ENCODE data around the gene RBMS1.

RBMS1 gene

GRCh38 chr2:160493227-160494028, at the start of gene RBMS1:
RBMS1 (minus strand) TSS chr2:160493807; CDS start chr2:160493363, 444 bp downstream.
- DNase-seq, result peak; percentile 71

DNA sequence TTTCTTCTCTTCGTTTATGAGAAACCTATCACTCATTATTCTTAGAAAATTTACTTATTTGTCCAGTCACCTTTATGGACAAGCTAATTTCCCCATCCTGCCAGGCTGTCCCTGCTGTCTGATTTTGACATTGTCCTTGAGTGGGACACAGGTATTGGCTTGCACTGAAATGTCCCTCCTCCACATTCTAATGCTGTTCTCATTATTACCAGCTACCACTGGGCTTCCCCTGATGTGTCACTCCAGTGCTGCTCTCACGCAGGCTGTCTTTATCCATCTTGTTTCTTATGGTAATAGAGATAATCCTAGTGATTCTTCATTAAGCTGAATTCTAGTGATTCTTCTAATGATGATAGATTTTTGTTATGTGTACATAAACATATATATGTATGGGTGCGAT, 48.1 kb upstream of the RBMS1 start:
- no peak for DNase-seq

- no peak for DNase-seq
Measured at GRCh38 chr2:160538559-160539355, 45.1 kb upstream of the RBMS1 start.

DNA sequence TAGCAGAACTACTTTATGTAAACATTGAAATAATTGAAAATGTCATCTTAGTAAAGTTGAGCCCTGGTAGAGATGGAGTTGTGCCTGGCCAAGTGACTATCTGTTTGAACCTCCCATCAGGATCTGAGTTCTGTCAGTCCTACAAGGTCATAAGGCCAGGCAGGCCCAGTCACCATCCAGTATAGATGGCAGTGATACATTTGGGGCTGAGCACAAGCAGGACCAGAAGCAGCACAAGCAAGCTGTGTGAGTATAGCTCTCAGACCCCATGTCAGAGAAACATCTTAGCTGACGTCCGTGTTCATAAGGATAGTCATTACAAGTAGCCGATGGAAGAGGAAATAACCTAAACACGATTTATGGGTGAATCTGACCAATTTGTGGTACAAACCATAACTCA, 44.5 kb upstream of the RBMS1 start:
- no peak for DNase-seq

GRCh38 chr2:160534996-160535395, 41.4 kb upstream of the RBMS1 start:
- no peak for DNase-seq

- no peak for DNase-seq
Measured at GRCh38 chr2:160534249-160534648, 40.6 kb upstream of the RBMS1 start.

DNA sequence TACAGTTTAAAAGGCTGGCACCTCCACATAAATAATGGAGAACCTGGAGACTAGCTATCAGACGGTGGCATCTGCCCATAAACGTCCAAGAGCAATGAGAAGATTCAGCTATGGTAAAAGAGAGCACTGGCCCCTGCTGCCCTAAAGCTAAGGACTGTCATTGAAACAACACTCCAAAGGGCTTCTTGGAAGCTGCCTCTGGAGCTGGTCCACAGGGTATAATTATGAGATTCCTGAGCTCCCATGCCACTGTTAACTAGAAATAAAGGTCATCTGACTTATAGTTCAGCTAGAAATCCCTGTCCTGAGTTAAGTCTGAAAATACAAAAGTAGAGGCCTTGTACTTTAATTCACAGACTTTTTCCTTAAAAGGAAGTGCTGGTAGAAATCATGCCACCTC, 39.9 kb upstream of the RBMS1 start:
- no peak for DNase-seq

DNA sequence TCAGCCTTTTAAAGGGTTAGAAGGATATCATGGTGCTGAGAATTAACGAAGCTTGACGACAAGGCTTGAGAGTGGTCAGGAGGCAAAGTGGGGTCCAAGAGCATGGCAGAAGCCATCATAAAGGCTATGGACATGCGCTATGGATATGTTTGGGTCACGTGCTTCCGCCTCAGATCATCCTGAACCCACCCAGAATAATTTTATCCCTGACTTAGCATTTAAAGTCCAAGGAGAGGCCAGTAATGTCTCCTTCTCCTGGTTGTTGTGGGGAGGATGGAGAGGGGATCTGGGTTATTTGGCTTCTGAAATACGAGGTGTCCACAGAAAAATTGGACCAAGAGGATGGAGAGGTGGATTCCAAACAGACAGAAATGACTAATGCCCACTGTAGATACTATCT, 38.8 kb upstream of the RBMS1 start:
- no peak for DNase-seq

DNA sequence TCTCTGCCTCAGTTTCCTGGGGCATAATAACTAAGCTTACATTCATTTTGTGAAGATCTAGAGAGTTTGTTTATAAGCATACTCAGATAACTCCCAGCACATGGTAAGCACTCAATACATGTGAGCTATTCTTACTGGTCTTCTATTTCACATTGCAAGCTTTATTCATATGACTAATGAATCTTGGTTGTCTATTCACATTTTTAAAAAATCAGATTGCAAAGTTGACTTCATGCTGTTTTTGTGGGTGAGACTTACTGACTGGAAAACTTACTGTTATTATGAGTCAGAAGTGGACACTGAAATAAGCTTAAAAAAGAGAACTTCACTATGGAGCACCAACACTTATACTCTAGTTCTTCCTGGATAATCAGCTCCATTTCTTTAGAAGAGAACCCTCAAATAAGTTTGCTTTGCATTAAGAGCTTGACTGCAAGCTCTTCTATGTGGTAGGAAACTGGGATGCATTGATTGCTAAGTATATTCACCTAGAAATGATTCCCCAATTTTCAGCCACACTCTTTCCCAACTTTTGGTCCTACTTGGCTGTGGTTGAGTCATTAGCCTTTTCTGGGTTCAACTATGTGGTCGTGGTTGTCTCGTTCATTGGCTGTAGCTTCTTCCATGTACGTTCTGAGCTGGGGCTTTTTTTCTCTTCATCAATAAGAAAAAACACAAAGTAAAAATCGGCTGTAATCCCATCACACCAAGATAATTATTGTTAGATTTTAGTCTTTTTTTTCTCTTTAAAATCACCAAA, 29.5 kb upstream of the RBMS1 start:
- DNase-seq, result no peak

DNA sequence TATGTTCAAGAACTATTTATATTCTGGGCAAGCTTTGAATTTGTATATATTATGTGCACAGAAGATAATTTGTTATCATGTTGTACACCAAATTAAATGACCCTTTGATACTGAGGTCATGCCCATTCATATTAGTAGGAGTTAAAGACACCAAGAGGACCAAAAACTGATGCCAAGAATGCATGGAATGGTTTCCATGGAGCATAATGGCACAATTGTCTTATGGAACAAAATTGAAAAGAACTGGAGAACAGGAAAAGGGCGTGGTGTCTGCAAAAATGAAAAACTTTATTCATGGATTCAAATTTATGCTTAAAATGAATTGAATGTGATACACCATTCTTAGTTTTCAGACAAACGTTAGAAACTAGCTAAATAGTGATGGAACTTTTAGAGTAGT, 24.1 kb upstream of the RBMS1 start:
- DNase-seq, result no peak

GRCh38 chr2:160516547-160517365, 23.1 kb upstream of the RBMS1 start:
- no peak for DNase-seq

DNA sequence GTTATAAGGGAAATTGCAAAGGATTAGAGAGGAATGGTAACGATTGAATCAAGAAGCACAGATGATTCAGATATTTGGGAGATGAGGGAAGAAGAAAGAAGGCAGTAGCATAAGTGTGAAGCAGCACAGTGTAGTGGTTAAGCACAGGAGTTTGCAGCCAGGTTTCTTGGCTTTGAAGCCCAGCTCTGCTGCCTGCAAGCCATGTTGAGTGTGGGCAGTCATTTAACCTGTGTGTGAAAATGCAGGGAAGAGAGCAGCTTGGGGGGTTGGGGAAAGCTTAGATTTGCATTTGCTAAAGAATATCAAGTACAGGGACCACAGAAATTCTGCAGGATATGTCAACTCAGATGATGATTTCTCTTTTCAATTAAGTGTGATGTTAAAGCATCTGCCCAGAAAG, 21.5 kb upstream of the RBMS1 start:
- no peak for DNase-seq

DNA sequence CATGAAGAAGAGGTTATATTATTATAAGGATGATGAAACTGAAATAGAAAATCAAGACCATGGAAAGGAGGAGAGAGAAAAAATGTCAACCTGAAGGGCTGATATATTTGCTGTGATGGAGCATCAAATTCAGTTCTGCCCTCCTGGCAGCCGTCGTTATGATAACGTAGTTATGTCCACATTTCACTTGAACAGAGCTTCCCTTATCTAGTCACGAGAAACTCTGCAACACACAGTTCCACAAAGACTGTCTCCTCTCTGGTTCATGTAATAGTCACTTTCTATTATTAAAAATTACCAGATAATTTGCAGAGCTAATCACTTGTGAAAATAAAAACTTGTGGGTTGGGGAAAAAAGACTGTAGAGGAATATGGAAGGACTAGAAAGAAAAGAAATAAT, 19.5 kb upstream of the RBMS1 start:
- DNase-seq, result no peak

DNA sequence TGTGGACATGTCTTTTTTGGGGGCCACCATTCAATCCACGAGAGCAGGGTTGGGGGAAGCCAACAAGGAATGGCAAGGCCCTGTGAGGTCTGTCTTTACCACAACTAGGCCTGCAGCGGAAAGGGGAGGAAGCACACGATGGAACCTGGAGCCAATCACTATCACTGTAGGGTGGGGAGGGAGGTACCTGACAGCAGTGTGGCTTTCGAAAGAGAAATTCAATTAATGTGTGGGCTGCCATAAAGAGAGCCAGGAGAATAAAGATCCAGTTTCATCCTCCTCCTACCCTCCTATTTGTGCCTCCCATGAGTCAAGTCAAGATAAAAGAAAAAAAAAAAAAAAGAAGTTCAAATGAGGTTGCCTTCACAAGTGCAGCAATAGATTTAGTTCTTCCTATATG, 18.9 kb upstream of the RBMS1 start:
- no peak for DNase-seq

DNA sequence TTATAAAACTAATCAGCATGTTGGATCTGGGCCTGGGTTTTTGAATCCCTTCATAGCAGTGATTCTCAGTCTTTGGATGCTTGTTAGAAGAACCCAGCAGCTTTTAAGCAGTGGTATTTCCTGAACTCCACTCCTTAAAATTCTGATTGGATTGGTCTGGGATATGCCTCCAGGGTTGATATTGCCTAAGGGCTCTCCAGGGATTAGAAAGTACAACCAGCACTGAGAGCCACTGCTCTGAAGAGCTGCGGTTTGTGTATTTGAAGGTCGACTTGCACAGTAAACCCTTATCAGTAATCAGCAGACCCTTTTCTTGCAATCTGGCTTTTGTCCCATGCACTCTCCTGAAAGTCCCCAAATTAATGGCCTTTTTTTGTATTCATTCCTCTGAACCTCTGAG, 17.0 kb upstream of the RBMS1 start:
- no peak for DNase-seq

GRCh38 chr2:160509016-160509415, 15.4 kb upstream of the RBMS1 start:
- DNase-seq, result no peak

- no peak for DNase-seq
Measured at GRCh38 chr2:160507464-160507863, 13.9 kb upstream of the RBMS1 start.

DNA sequence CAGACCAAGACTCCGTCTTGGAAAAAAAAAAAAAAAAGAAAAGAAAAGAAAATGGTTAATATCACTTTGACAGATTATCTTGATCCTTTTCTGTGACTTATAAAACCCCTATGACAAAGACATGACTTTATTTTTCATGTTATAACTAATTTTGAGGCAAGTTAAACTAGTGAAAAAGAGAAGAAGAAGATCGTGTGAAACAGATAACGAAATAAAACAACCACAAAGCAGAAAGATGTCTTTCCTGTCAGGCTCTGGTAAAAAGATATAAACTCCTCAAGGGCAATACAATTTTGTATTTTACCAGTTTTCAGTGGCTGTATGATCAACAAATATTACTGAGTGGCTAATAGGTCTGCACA, 13.4 kb upstream of the RBMS1 start:
- no peak for DNase-seq

DNA sequence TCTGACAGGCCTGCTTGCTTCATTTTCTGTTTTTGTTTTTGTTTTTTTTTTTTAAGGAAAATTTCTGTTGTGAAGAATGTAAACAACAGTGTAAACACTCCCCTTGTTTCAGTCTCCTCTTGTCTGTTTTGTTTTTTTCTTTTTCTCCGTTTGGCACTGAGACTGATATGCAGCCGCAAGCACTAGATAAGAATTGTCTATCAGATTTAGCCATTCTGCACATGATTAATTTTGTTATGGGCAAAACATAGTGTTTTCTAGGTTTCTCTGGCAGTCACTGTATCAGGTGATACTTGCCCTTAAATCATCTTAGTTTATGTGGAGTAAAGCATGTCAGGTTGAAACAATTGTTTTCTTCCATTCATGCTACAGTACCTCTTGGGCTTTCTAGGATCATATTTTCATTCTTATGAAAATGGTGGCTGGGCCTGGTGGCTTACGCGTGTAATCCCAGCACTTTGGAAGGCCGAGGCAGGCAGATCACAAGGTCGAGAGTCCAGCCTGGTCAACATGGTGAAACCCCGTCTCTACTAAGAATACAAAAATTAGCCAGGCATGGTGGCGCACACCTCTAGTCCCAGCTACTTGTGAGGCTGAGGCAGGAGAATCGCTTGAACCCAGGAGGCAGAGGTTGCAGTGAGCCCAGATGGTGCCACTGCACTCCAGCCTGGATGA, 12.9 kb upstream of the RBMS1 start:
- no peak for DNase-seq

DNA sequence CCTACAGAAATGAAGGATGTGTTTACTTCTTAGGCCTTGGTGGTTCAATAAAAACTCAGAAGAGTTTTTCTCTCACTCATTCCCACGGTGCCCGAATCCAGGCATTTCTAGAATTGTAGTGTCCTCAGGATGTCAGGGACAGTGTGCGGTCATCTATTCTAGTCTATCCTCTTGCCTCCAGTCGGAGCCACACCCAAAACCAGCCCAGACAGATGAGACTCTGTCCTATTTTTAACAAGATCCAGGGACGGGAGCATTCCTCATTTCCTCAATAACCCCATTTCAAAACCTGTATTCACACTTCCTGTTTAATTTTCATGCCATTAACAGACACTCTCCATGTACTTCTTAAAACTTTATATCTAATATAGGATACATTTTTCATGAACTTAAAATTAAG, 11.6 kb upstream of the RBMS1 start:
- DNase-seq, result no peak

- DNase-seq, result no peak
Measured at GRCh38 chr2:160502478-160502877, 8.9 kb upstream of the RBMS1 start.

GRCh38 chr2:160501370-160501769, 7.8 kb upstream of the RBMS1 start:
- DNase-seq, result no peak
